CD14-positive monocyte (primary cell): ENCODE results near the gene POLL. TPM values are rescaled to one million over a fixed set of nuclear protein-coding genes. Genes with fewer than 3 reads are reported as not detected.
A peak's percentile ranks its signal among the peaks of the same experiment; 100 is the strongest.

Source experiments
- DNase-seq, 3 donors: peaks; one replicate each; pipeline ENCODE4 v3.0.0-alpha.2; 2011 to 2022
- H2AFZ ChIP-seq: 2 replicates; pipeline ENCODE4 v1.6.0; 2012; ENCODE audit warnings: mild to moderate bottlenecking, low read depth, low read length, inconsistent platforms; ENCODE audit not compliant: insufficient read depth, poor library complexity, severe bottlenecking
- H3K27ac ChIP-seq, 2 donors: 1 replicate in 1 of 2; 2 replicates in 1 of 2; pipeline ENCODE4 v1.5.1; 2012 to 2013; ENCODE audit warnings: low read length in 2 of 2, control low read depth in 1 of 2, inconsistent platforms in 1 of 2, low read depth in 1 of 2, mild to moderate bottlenecking in 1 of 2
- H3K27me3 ChIP-seq, 2 donors: one replicate each; pipeline versions ENCODE4 v1.6.0 to v1.6.1; 2011 to 2013; ENCODE audit warnings: low read length in 2 of 2; ENCODE audit not compliant: control insufficient read depth in 2 of 2, insufficient read depth in 2 of 2
- H3K36me3 ChIP-seq, 2 donors: replicated peaks in 1 of 2; 1 replicate in 1 of 2; 2 replicates in 1 of 2; pipeline versions ENCODE4 v1.5.1 to v1.6.1; 2012 to 2013; ENCODE audit warnings: low read length in 2 of 2, control low read depth in 1 of 2, inconsistent platforms in 1 of 2, mild to moderate bottlenecking in 1 of 2; ENCODE audit not compliant: insufficient read depth in 2 of 2, control insufficient read depth in 1 of 2
- H3K4me1 ChIP-seq, 2 donors: 1 replicate in 1 of 2; 2 replicates in 1 of 2; pipeline versions ENCODE4 v1.5.1 to v1.6.1; 2012 to 2013; ENCODE audit warnings: low read length in 2 of 2, control low read depth in 1 of 2, inconsistent platforms in 1 of 2, mild to moderate bottlenecking in 1 of 2, moderate library complexity in 1 of 2; ENCODE audit not compliant: insufficient read depth in 2 of 2, control insufficient read depth in 1 of 2
- H3K4me2 ChIP-seq: replicated peaks from 2 replicates; pipeline ENCODE3; 2012; ENCODE audit warnings: low read length, moderate library complexity, mild to moderate bottlenecking; ENCODE audit not compliant: poor library complexity, severe bottlenecking; ENCODE audit errors: extremely low read depth
- H3K4me3 ChIP-seq, 3 experiments: fragments of 200-600 bp in 1 of 3; sonication (generic) in 1 of 3; replicated peaks in 1 of 3; 1 replicate in 2 of 3; 2 replicates in 1 of 3; pipeline ENCODE4 v1.5.1; 2011 to 2013; ENCODE audit warnings: low read length in 3 of 3, mild to moderate bottlenecking in 3 of 3, control low read depth in 2 of 3, low read depth in 2 of 3, inconsistent platforms in 1 of 3, moderate library complexity in 1 of 3
- H3K79me2 ChIP-seq: 2 replicates; pipeline ENCODE4 v1.6.0; 2012; ENCODE audit warnings: mild to moderate bottlenecking, control low read depth, inconsistent platforms, low read length, moderate library complexity; ENCODE audit not compliant: insufficient read depth
- H3K9ac ChIP-seq: 2 replicates; pipeline ENCODE4 v1.6.0; 2017; ENCODE audit warnings: low read length, mild to moderate bottlenecking; ENCODE audit not compliant: insufficient read depth, poor library complexity, severe bottlenecking
- H3K9me3 ChIP-seq, 2 donors: replicated peaks in 1 of 2; 1 replicate in 1 of 2; 2 replicates in 1 of 2; pipeline versions ENCODE4 v1.5.1 to v1.6.1; 2012 to 2013; ENCODE audit warnings: low read length in 2 of 2, control low read depth in 1 of 2; ENCODE audit not compliant: control insufficient read depth in 1 of 2, insufficient read depth in 1 of 2
- H4K20me1 ChIP-seq: 2 replicates; pipeline ENCODE4 v1.6.0; 2012; ENCODE audit warnings: mild to moderate bottlenecking, low read length, control low read depth, moderate library complexity; ENCODE audit not compliant: insufficient read depth
- H3K27ac Mint-ChIP-seq, 7 donors: one replicate each; pipeline ENCODE4 v1.8.0; 2020; ENCODE audit warnings: mild to moderate bottlenecking in 7 of 7, mixed read lengths in 7 of 7, moderate library complexity in 6 of 7, inconsistent platforms in 2 of 7
- H3K27me3 Mint-ChIP-seq, 3 donors: one replicate each; pipeline ENCODE4 v1.8.0; 2021 to 2022; ENCODE audit warnings: low read depth in 3 of 3, mild to moderate bottlenecking in 3 of 3, mixed read lengths in 3 of 3, moderate library complexity in 3 of 3, inconsistent platforms in 1 of 3
- H3K36me3 Mint-ChIP-seq, 2 donors: one replicate each; pipeline ENCODE4 v1.8.0; 2020; ENCODE audit warnings: mixed read lengths in 2 of 2, inconsistent platforms in 1 of 2, mild to moderate bottlenecking in 1 of 2
- H3K4me1 Mint-ChIP-seq: one replicate; pipeline ENCODE4 v1.8.0; 2020; ENCODE audit warnings: mild to moderate bottlenecking, mixed read lengths
- H3K4me3 Mint-ChIP-seq, 2 donors: one replicate each; pipeline ENCODE4 v1.8.0; 2020; ENCODE audit warnings: mild to moderate bottlenecking in 2 of 2, mixed read lengths in 2 of 2, moderate library complexity in 1 of 2
- H3K9me3 Mint-ChIP-seq, 7 donors: one replicate each; pipeline ENCODE4 v1.8.0; 2020 to 2022; ENCODE audit warnings: mixed read lengths in 7 of 7, mild to moderate bottlenecking in 6 of 7, moderate library complexity in 6 of 7, inconsistent platforms in 2 of 7
- WGBS: methylation state at CpG from one replicate; pipeline ENCODE4 v1.1.5; 2013; ENCODE audit warnings: missing lambda C conversion rate; ENCODE audit not compliant: insufficient coverage; 5-methylcytosine and 5-hydroxymethylcytosine counted together
- intact Hi-C, 2 donors: fragments of 100-400 bp; cut with micrococcal nuclease; formaldehyde crosslinking; loops; one replicate each; pipeline versions ENCODE4 v1.15.0 to v1.15.1; 2023
- polyA plus RNA-seq, 3 donors: library from polyadenylated mRNA; depleted of rRNA in 1 of 3; unstranded in 2 of 3; stranded (reverse) in 1 of 3; fragments of 300-500 nt in 2 of 3; fragments of >200 nt in 1 of 3; fragmentation: Illumina TruSeq in 2 of 3; gene quantifications; 1 replicate in 2 of 3; 2 replicates in 1 of 3; pipeline ENCODE4 v1.2.3, GENCODE V29; 2012 to 2021
- TF ChIP-seq, protein P1 (sequence below): fragments of 200-600 bp; IDR thresholded peaks from one replicate; pipeline ENCODE4 v1.8.0; 2022; ENCODE audit warnings: antibody characterized with exemption, mild to moderate bottlenecking

Gene POLL
- polyA plus RNA-seq, 3 donors, result 9.9 to 37.0 (median 10.6) TPM

DNA sequence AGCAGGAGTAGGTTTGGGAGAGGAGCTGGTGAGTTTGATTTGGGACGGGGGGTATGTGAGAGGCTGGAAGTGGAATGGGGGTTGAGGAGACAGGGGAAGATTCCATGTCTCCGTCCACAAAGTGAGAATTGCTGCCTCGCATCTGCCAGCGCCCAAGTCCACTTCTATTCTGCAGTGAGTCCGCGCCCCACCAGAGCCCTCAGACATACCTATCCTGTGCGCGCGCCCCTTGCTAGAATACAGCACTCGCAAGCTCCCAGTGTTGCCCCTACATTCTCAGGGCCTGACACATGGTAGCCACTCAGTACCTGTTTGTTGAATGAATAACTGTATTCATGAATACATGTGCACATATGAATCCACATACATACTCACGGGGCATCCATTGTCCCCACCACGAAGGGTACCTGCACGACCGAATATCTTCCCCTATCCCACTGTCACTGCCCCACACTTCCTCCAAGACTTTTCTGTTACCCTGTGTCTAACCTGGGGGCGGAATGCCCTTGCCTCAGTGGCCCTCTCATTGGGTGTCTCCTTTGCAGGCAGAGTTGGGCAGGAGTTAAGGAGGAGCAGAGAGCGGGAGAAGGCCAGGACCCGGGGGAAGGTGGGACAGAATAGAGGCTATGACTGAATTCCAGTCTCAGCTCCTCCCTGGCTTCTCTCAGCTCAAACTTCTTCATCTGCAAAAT, 19.9 kb downstream of the POLL start:
- H3K9me3 ChIP-seq, result peaks cover 10% of the 10 kb centered on the region in 2 donors
- intact Hi-C loops, result loop anchor here in 1 of 2 donors (10.0 kb wide), 1 partner anchor 293 kb away; no protein-coding TSS in a partner anchor
- Mint-ChIP-seq H3K27ac (peak overlapping the region in 1 of 7 donors; percentile 15), H3K27me3 (peaks cover 55 to 67% (median 59%) of the 10 kb centered on the region in 3 donors), H3K36me3 (peaks cover 0 to 5% of the 10 kb centered on the region in 2 donors), H3K4me3 (peak overlapping the region; percentile 27 to 58), H3K4me1 (peaks cover 22% of the 10 kb centered on the region), H3K9me3 (peaks cover 0 to 13% (median 4%) of the 10 kb centered on the region in 7 donors)
- H4K20me1 ChIP-seq, result no peaks in the 10 kb centered on the region
- H3K4me1 ChIP-seq, result peaks cover 17 to 25% of the 10 kb centered on the region in 2 donors
- no peak overlapping the region for H3K4me2 ChIP-seq
- H3K27me3 ChIP-seq, result peaks cover 38 to 54% of the 10 kb centered on the region in 2 donors
- H2AFZ ChIP-seq, result no peak overlapping the region
- H3K79me2 ChIP-seq, result no peaks in the 10 kb centered on the region
- no peak for DNase-seq
- H3K36me3 ChIP-seq, result no peaks in the 10 kb centered on the region
- WGBS, result 93% methylated on average over 6 of the region's 17 CpGs
- no peak overlapping the region for H3K9ac ChIP-seq
- TF ChIP-seq, protein P1, sequence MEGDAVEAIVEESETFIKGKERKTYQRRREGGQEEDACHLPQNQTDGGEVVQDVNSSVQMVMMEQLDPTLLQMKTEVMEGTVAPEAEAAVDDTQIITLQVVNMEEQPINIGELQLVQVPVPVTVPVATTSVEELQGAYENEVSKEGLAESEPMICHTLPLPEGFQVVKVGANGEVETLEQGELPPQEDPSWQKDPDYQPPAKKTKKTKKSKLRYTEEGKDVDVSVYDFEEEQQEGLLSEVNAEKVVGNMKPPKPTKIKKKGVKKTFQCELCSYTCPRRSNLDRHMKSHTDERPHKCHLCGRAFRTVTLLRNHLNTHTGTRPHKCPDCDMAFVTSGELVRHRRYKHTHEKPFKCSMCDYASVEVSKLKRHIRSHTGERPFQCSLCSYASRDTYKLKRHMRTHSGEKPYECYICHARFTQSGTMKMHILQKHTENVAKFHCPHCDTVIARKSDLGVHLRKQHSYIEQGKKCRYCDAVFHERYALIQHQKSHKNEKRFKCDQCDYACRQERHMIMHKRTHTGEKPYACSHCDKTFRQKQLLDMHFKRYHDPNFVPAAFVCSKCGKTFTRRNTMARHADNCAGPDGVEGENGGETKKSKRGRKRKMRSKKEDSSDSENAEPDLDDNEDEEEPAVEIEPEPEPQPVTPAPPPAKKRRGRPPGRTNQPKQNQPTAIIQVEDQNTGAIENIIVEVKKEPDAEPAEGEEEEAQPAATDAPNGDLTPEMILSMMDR, result no peak
- H3K4me3 ChIP-seq, result no peak overlapping the region
- H3K27ac ChIP-seq, result no peak overlapping the region

DNA sequence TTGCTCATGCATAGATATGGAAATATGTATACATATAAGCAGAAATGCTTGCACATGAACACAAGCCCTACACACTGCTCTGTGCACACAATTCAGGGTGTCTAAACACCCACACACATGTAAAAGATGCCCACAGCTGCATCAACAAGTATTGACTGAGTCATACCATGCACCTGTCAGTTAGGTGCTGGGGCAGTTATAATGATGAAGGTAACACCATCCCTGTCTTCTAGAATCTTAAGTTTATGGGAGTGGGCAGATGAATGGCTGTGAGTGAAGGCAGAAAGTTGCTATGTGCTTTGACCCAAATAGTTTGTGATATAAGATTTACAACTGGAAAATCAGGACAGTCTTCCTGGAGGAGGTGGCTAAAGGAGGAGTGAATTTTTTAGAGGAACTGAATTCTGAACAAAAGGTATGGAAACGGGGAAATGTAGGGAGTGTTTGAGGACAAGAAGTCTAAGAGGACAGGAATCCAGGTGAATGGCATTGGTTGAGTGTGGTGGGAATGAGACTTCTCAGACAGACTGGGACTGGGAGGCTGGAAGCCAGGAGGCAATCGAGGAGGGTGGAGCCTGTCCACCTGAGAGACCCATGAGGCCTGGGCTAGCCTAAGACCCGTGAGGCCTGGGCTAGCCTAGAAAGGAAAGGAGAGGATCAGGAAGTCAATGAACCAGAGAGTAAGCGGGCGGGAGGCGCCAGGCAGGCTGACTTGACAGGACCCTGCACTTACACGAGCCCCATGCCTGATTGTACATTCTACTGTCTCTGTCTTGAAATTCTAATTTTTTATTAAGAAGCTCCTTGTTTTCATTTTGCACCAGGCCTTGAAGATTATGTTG, 20.7 kb downstream of the POLL start:
- DNase-seq, result no peak
- Mint-ChIP-seq H3K27me3 (peaks cover 57 to 68% (median 66%) of the 10 kb centered on the region in 3 donors), H3K9me3 (peaks cover 0 to 8% (median 3%) of the 10 kb centered on the region in 7 donors), H3K27ac (no peak overlapping the region), H3K4me3 (peak overlapping the region in 1 of 2 donors; percentile 58), H3K36me3 (peaks cover 0 to 5% of the 10 kb centered on the region in 2 donors), H3K4me1 (peaks cover 22% of the 10 kb centered on the region)
- TF ChIP-seq, protein P1, result no peak
- H2AFZ ChIP-seq, result no peak overlapping the region
- no peak overlapping the region for H3K4me3 ChIP-seq
- no peak overlapping the region for H3K9ac ChIP-seq
- H3K4me1 ChIP-seq, result peaks cover 17 to 25% of the 10 kb centered on the region in 2 donors
- WGBS, result 55% methylated on average over 3 of the region's 7 CpGs
- H3K27me3 ChIP-seq, result peaks cover 38 to 54% of the 10 kb centered on the region in 2 donors
- H3K4me2 ChIP-seq, result no peak overlapping the region
- H4K20me1 ChIP-seq, result no peaks in the 10 kb centered on the region
- no peaks in the 10 kb centered on the region for H3K36me3 ChIP-seq
- peaks cover 3 to 10% of the 10 kb centered on the region in 2 donors for H3K9me3 ChIP-seq
- H3K79me2 ChIP-seq, result no peaks in the 10 kb centered on the region
- intact Hi-C loops, result loop anchor here in 1 of 2 donors (10.0 kb wide), 1 partner anchor 293 kb away; no protein-coding TSS in a partner anchor
- no peak overlapping the region for H3K27ac ChIP-seq
